ENCODE results near the gene ACACA.

The ACACA gene

GRCh38 chr17:37117373-37118142 is 289.1 kb downstream of the ACACA start:
- Histone ChIP-seq H3K4me1 (ENCODE audit: insufficient read depth, low read length) (peaks cover 29% of the 10 kb centered on the region), H3K27ac (ENCODE audit: low read length) (no peak overlapping the region), H3K36me3 (ENCODE audit: insufficient read depth, low read depth, low read length) (peaks cover 64% of the 10 kb centered on the region), H3K9ac (ENCODE audit: low read depth, low read length) (no peak overlapping the region), H3K4me3 (ENCODE audit: low read length) (peak overlapping the region; percentile 17; the same call in 1 of the 2 replicates), H3K9me3 (ENCODE audit: insufficient read depth, low read depth, low read length) (no peaks in the 10 kb centered on the region), H3K27me3 (ENCODE audit: insufficient read depth, low read length) (no peaks in the 10 kb centered on the region)

GRCh38 chr17:37116671-37117185 is 289.9 kb downstream of the ACACA start:
- Histone ChIP-seq H3K4me1 (ENCODE audit: insufficient read depth, low read length) (peaks cover 29% of the 10 kb centered on the region), H3K27me3 (ENCODE audit: insufficient read depth, low read length) (no peaks in the 10 kb centered on the region), H3K9ac (ENCODE audit: low read depth, low read length) (0 out of 2 replicates have a peak overlapping the region, but pooled peaks have one; percentile 3), H3K4me3 (ENCODE audit: low read length) (no peak overlapping the region), H3K27ac (ENCODE audit: low read length) (no peak overlapping the region), H3K9me3 (ENCODE audit: insufficient read depth, low read depth, low read length) (no peaks in the 10 kb centered on the region), H3K36me3 (ENCODE audit: insufficient read depth, low read depth, low read length) (peaks cover 64% of the 10 kb centered on the region)

GRCh38 chr17:37111329-37111728 is 295.3 kb downstream of the ACACA start:
- Histone ChIP-seq H3K4me1 (ENCODE audit: insufficient read depth, low read length) (peaks cover 19% of the 10 kb centered on the region), H3K27ac (ENCODE audit: low read length) (no peak overlapping the region), H3K9me3 (ENCODE audit: insufficient read depth, low read depth, low read length) (no peaks in the 10 kb centered on the region), H3K4me3 (ENCODE audit: low read length) (no peak overlapping the region), H3K36me3 (ENCODE audit: insufficient read depth, low read depth, low read length) (peaks cover 81% of the 10 kb centered on the region), H3K9ac (ENCODE audit: low read depth, low read length) (no peak overlapping the region), H3K27me3 (ENCODE audit: insufficient read depth, low read length) (no peaks in the 10 kb centered on the region)

GRCh38 chr17:37110746-37111145 is 295.9 kb downstream of the ACACA start:
- H3K4me1 ChIP-seq (ENCODE audit: insufficient read depth, low read length), result peaks cover 20% of the 10 kb centered on the region
- no peaks in the 10 kb centered on the region for H3K27me3 ChIP-seq (ENCODE audit: insufficient read depth, low read length)
- H3K36me3 ChIP-seq (ENCODE audit: insufficient read depth, low read depth, low read length), result peaks cover 77% of the 10 kb centered on the region
- H3K27ac ChIP-seq (ENCODE audit: low read length), result no peak overlapping the region
- no peaks in the 10 kb centered on the region for H3K9me3 ChIP-seq (ENCODE audit: insufficient read depth, low read depth, low read length)
- no peak overlapping the region for H3K9ac ChIP-seq (ENCODE audit: low read depth, low read length)
- no peak overlapping the region for H3K4me3 ChIP-seq (ENCODE audit: low read length)

- Histone ChIP-seq H3K27ac (ENCODE audit: low read length) (no peak overlapping the region), H3K36me3 (ENCODE audit: insufficient read depth, low read depth, low read length) (peaks cover 72% of the 10 kb centered on the region), H3K9me3 (ENCODE audit: insufficient read depth, low read depth, low read length) (no peaks in the 10 kb centered on the region), H3K9ac (ENCODE audit: low read depth, low read length) (no peak overlapping the region), H3K4me1 (ENCODE audit: insufficient read depth, low read length) (peaks cover 22% of the 10 kb centered on the region), H3K4me3 (ENCODE audit: low read length) (no peak overlapping the region), H3K27me3 (ENCODE audit: insufficient read depth, low read length) (no peaks in the 10 kb centered on the region)
Measured at GRCh38 chr17:37109731-37110710, 296.6 kb downstream of the ACACA start.

GRCh38 chr17:37109106-37109505 is 297.5 kb downstream of the ACACA start:
- Histone ChIP-seq H3K27ac (ENCODE audit: low read length) (no peak overlapping the region), H3K9ac (ENCODE audit: low read depth, low read length) (no peak overlapping the region), H3K36me3 (ENCODE audit: insufficient read depth, low read depth, low read length) (peaks cover 74% of the 10 kb centered on the region), H3K27me3 (ENCODE audit: insufficient read depth, low read length) (no peaks in the 10 kb centered on the region), H3K9me3 (ENCODE audit: insufficient read depth, low read depth, low read length) (no peaks in the 10 kb centered on the region), H3K4me1 (ENCODE audit: insufficient read depth, low read length) (peaks cover 29% of the 10 kb centered on the region), H3K4me3 (ENCODE audit: low read length) (no peak overlapping the region)

- Histone ChIP-seq H3K9ac (ENCODE audit: low read depth, low read length) (peak overlapping the region; percentile 41; the same call in 1 of the 2 replicates), H3K27me3 (ENCODE audit: insufficient read depth, low read length) (no peaks in the 10 kb centered on the region), H3K4me1 (ENCODE audit: insufficient read depth, low read length) (peaks cover 29% of the 10 kb centered on the region), H3K36me3 (ENCODE audit: insufficient read depth, low read depth, low read length) (peaks cover 75% of the 10 kb centered on the region), H3K9me3 (ENCODE audit: insufficient read depth, low read depth, low read length) (no peaks in the 10 kb centered on the region), H3K4me3 (ENCODE audit: low read length) (no peak overlapping the region), H3K27ac (ENCODE audit: low read length) (peak overlapping the region; percentile 86)
Measured at GRCh38 chr17:37107406-37108083, 299.1 kb downstream of the ACACA start.

- H3K27ac ChIP-seq (ENCODE audit: low read length), result no peak overlapping the region
- peak overlapping the region; percentile 38 for H3K4me3 ChIP-seq (ENCODE audit: low read length)
- H3K9ac ChIP-seq (ENCODE audit: low read depth, low read length), result peak overlapping the region; percentile 41; the same call in 1 of the 2 replicates
- no peaks in the 10 kb centered on the region for H3K27me3 ChIP-seq (ENCODE audit: insufficient read depth, low read length)
- H3K36me3 ChIP-seq (ENCODE audit: insufficient read depth, low read depth, low read length), result peaks cover 71% of the 10 kb centered on the region
- H3K4me1 ChIP-seq (ENCODE audit: insufficient read depth, low read length), result peaks cover 29% of the 10 kb centered on the region
- H3K9me3 ChIP-seq (ENCODE audit: insufficient read depth, low read depth, low read length), result no peaks in the 10 kb centered on the region
Measured at GRCh38 chr17:37106049-37106448, 300.6 kb downstream of the ACACA start.

- H3K9ac ChIP-seq (ENCODE audit: low read depth, low read length), result no peak overlapping the region
- H3K27me3 ChIP-seq (ENCODE audit: insufficient read depth, low read length), result no peaks in the 10 kb centered on the region
- peak overlapping the region; percentile 19 for H3K27ac ChIP-seq (ENCODE audit: low read length)
- H3K4me1 ChIP-seq (ENCODE audit: insufficient read depth, low read length), result peaks cover 29% of the 10 kb centered on the region
- H3K36me3 ChIP-seq (ENCODE audit: insufficient read depth, low read depth, low read length), result peaks cover 64% of the 10 kb centered on the region; the same call in 1 of the 2 replicates
- H3K9me3 ChIP-seq (ENCODE audit: insufficient read depth, low read depth, low read length), result no peaks in the 10 kb centered on the region
- H3K4me3 ChIP-seq (ENCODE audit: low read length), result no peak overlapping the region
Measured at GRCh38 chr17:37103231-37103630, 303.4 kb downstream of the ACACA start.

GRCh38 chr17:37101306-37101705 is 305.3 kb downstream of the ACACA start:
- H3K4me1 ChIP-seq (ENCODE audit: insufficient read depth, low read length), result peaks cover 10% of the 10 kb centered on the region; the same call in 1 of the 2 replicates
- H3K9me3 ChIP-seq (ENCODE audit: insufficient read depth, low read depth, low read length), result no peaks in the 10 kb centered on the region
- no peak overlapping the region for H3K4me3 ChIP-seq (ENCODE audit: low read length)
- peaks cover 74% of the 10 kb centered on the region for H3K36me3 ChIP-seq (ENCODE audit: insufficient read depth, low read depth, low read length)
- H3K27me3 ChIP-seq (ENCODE audit: insufficient read depth, low read length), result no peaks in the 10 kb centered on the region
- no peak overlapping the region for H3K9ac ChIP-seq (ENCODE audit: low read depth, low read length)
- no peak overlapping the region for H3K27ac ChIP-seq (ENCODE audit: low read length)

- Histone ChIP-seq H3K9me3 (ENCODE audit: insufficient read depth, low read depth, low read length) (no peaks in the 10 kb centered on the region), H3K4me3 (ENCODE audit: low read length) (no peak overlapping the region), H3K27me3 (ENCODE audit: insufficient read depth, low read length) (no peaks in the 10 kb centered on the region), H3K9ac (ENCODE audit: low read depth, low read length) (no peak overlapping the region), H3K4me1 (ENCODE audit: insufficient read depth, low read length) (peaks cover 9% of the 10 kb centered on the region; the same call in 1 of the 2 replicates), H3K36me3 (ENCODE audit: insufficient read depth, low read depth, low read length) (peaks cover 83% of the 10 kb centered on the region), H3K27ac (ENCODE audit: low read length) (no peak overlapping the region)
Measured at GRCh38 chr17:37100231-37100630, 306.4 kb downstream of the ACACA start.

Data from iPS-20b (cell line).